ENCODE results near the gene THRA. TPM values are rescaled to one million over a fixed set of nuclear protein-coding genes. Genes with fewer than 3 reads are reported as not detected.

The THRA gene
- total RNA-seq, 1 donor from 2014 or later, result 4.5 TPM

DNA sequence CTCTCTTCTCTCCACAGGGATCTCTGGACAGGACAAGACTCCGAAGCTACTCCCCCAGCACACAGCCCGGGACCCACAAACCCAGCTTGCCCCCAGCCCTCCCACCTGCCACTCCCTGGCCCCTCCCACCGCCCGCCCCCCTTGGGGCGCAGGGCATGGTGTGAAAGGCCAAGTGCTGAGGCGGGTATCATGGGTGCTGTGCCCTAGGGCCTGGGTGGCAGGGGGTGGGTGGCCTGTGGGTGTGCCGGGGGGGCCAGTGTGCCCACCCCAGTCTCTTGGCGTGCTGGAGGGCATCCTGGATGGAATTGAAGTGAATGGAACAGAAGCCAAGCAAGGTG lies 11.4 kb downstream of the THRA start:
- Mint-ChIP-seq H3K27me3 (peaks cover 2% of the 10 kb centered on the region), H3K4me3 (no peak overlapping the region), H3K36me3 (ENCODE audit: low read depth) (no peaks in the 10 kb centered on the region), H3K4me1 (peaks cover 20% of the 10 kb centered on the region), H3K27ac (no peak overlapping the region), H3K9me3 (no peaks in the 10 kb centered on the region)
- intact Hi-C loops (cut with micrococcal nuclease), result no loop called here
- DNase-seq, result no peak

- no peak overlapping the region for H3K27ac Mint-ChIP-seq
These were observed 12.1 kb downstream of the THRA start for GRCh38 chr17:40074871-40075200.

DNA sequence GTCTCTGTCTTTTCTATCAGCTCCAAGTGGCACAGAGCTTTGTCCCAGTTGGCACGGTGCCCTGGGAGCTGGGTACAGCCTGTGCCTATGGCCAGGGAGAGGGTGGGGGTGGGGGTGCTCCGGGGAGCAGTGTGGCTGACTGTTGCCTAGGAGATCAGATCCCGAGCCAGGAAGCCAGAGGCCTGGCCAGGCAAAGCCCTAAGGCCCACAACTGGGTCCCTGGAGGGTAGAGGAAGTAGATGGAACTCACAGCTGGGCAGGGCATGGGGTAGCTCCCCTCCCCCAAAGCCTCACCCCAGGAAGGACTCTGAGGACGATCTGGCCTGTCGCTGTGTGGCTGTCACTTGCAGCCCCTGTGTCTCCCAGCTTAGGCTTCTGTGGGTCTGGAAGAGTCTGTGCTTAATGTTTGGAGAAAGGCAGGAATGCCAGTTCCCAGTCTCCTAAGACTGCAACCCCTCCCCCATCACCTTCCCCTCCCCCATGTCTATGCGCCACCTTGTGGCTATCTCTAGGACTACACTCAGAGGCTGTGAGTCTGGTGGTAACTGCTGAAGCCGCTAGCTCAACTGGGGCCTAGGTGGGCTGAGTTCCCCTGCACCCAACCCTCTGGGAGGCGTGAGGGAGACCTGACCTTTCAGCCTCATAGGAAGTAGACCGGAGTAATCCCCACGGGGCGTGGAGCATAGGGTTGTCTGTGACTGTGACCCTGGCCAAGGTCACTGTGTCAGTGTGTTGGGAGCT lies 12.6 kb downstream of the THRA start:
- Mint-ChIP-seq H3K36me3 (ENCODE audit: low read depth) (no peaks in the 10 kb centered on the region), H3K4me3 (no peak overlapping the region), H3K4me1 (peaks cover 9% of the 10 kb centered on the region), H3K9me3 (no peaks in the 10 kb centered on the region), H3K27ac (no peak overlapping the region), H3K27me3 (no peaks in the 10 kb centered on the region)
- peak; percentile 90 for DNase-seq
- intact Hi-C loops (cut with micrococcal nuclease), result loop anchor here (1.0 kb wide), 1 partner anchor 62 kb away; no protein-coding TSS in a partner anchor

More at GRCh38 chr17:40074871-40075200, 12.1 kb downstream of the THRA start:
- Mint-ChIP-seq H3K27me3 (no peaks in the 10 kb centered on the region), H3K4me3 (no peak overlapping the region), H3K4me1 (peaks cover 14% of the 10 kb centered on the region), H3K9me3 (no peaks in the 10 kb centered on the region), H3K36me3 (ENCODE audit: low read depth) (no peaks in the 10 kb centered on the region)
- intact Hi-C loops (cut with micrococcal nuclease), result loop anchor here (1.0 kb wide), 1 partner anchor 62 kb away; no protein-coding TSS in a partner anchor
- DNase-seq, result no peak

GRCh38 chr17:40075942-40076498 lies 13.3 kb downstream of the THRA start:
- intact Hi-C loops (cut with micrococcal nuclease), result loop anchor here (1.0 kb wide), 1 partner anchor 63 kb away; no protein-coding TSS in a partner anchor
- H3K4me3 Mint-ChIP-seq, result no peak overlapping the region
- peaks cover 9% of the 10 kb centered on the region for H3K4me1 Mint-ChIP-seq
- H3K27me3 Mint-ChIP-seq, result no peaks in the 10 kb centered on the region
- H3K9me3 Mint-ChIP-seq, result no peaks in the 10 kb centered on the region
- H3K27ac Mint-ChIP-seq, result no peak overlapping the region
- DNase-seq, result no peak
- no peaks in the 10 kb centered on the region for H3K36me3 Mint-ChIP-seq (ENCODE audit: low read depth)

DNA sequence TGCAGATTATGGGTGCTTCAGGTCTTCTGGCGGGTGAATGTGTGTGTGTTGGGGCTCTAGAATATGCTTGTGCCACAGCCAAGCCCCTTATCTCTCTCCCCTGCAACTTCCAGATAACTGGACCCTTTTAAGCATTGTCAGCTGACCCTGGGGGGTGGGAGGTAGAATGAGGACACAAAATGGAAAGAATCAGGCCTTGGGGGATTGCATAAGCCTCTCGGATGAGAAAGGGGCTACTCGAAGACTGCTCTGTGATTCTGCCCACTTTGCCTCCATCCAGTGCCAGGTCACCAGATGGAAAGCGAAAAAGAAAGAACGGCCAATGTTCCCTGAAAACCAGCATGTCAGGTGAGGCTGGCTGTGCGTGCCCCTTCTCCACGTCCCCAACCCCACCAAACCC lies 13.8 kb downstream of the THRA start:
- Mint-ChIP-seq H3K9me3 (no peaks in the 10 kb centered on the region), H3K4me3 (no peak overlapping the region), H3K27me3 (no peaks in the 10 kb centered on the region), H3K4me1 (peaks cover 9% of the 10 kb centered on the region), H3K36me3 (ENCODE audit: low read depth) (no peaks in the 10 kb centered on the region), H3K27ac (no peak overlapping the region)
- no peak for DNase-seq
- intact Hi-C loops (cut with micrococcal nuclease), result no loop called here

- Mint-ChIP-seq H3K27me3 (no peaks in the 10 kb centered on the region), H3K4me3 (no peak overlapping the region), H3K36me3 (ENCODE audit: low read depth) (no peaks in the 10 kb centered on the region), H3K9me3 (no peaks in the 10 kb centered on the region), H3K27ac (no peak overlapping the region), H3K4me1 (peaks cover 9% of the 10 kb centered on the region)
- DNase-seq, result no peak
- intact Hi-C loops (cut with micrococcal nuclease), result no loop called here
These were observed 16.8 kb downstream of the THRA start for GRCh38 chr17:40079545-40079944.

- Mint-ChIP-seq H3K27me3 (no peaks in the 10 kb centered on the region), H3K4me1 (peaks cover 3% of the 10 kb centered on the region), H3K36me3 (ENCODE audit: low read depth) (peaks cover 4% of the 10 kb centered on the region), H3K27ac (no peak overlapping the region), H3K4me3 (no peak overlapping the region), H3K9me3 (no peaks in the 10 kb centered on the region)
- intact Hi-C loops (cut with micrococcal nuclease), result no loop called here
- DNase-seq, result no peak
These were observed 21.7 kb downstream of the THRA start for GRCh38 chr17:40084477-40084876.

DNA sequence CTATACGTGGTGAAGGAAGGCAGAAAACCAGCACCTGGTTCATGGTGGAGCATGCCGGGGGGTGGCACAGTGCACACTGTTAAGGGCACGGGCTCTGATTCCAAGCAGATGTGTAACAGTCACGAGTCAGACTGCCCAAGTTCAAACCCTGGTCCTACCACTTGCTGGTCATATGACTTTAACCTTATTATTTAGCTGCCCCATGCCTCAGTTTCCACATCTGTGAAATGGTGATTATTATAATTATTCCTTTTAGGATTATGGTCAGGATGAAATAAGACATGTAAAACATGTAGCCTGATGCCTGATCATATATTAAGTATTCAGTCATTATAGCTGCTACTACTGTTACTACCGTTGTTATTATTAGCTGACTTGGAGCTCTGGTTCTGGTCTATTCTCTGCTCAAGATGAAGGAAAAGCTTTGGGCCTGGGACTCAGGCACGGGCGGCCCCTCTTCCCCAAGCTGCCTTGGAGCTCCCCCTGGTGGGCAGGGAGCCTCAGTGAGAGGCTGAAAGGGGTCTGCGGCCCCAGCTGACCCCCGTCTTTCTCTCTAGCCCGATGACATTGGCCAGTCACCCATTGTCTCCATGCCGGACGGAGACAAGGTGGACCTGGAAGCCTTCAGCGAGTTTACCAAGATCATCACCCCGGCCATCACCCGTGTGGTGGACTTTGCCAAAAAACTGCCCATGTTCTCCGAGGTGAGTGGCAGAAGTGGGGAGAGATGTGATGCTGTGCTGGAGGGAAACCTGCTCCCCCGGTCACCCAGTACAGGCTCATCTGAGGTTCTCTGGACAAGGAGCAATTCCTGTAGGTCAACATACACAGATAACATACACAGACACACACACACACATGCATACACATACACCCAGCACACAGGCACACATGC lies 23.6 kb downstream of the THRA start:
- DNase-seq, result peak; percentile 87
- Mint-ChIP-seq H3K27me3 (no peaks in the 10 kb centered on the region), H3K27ac (no peak overlapping the region), H3K4me3 (no peak overlapping the region), H3K4me1 (peaks cover 4% of the 10 kb centered on the region), H3K9me3 (no peaks in the 10 kb centered on the region), H3K36me3 (ENCODE audit: low read depth) (peaks cover 4% of the 10 kb centered on the region)
- intact Hi-C loops (cut with micrococcal nuclease), result loop anchor here (2.0 kb wide), 2 partner anchors 24 to 74 kb away; partner anchors contain the start of gene THRA

DNA sequence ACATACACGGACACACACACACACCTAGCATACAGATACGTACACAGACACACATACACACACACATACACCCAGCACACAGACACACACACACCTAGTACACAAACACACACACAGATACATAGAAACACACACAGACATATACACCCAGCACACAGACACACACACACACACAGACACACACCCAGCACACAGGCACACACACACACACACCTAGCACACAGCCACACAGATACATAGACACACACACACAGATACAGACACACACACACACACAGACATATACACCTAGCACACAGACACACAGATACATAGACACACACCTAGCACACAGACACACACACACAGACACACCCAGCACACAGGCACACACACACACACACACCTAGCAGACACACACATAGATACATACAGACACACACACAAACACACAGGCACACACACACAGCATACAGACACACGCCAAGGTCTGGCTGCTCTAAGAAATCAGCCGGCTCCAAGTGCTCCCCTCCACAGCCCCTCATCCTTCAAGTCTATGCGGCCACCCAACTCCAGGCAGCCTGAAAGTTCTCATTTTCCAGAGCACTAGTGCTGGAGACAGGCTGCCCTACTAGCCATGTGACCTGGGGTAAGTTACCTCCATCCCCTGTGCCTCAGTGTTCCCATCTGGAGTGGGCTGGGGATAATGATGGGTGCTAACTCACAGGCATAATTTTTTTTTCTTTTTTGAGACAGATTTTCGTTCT lies 24.5 kb downstream of the THRA start:
- intact Hi-C loops (cut with micrococcal nuclease), result loop anchor here (2.0 kb wide), 2 partner anchors 24 to 74 kb away; partner anchors contain the start of gene THRA
- Mint-ChIP-seq H3K9me3 (no peaks in the 10 kb centered on the region), H3K4me1 (peaks cover 4% of the 10 kb centered on the region), H3K36me3 (ENCODE audit: low read depth) (peaks cover 4% of the 10 kb centered on the region), H3K27me3 (no peaks in the 10 kb centered on the region), H3K27ac (no peak overlapping the region), H3K4me3 (no peak overlapping the region)
- DNase-seq, result peak; percentile 55

GRCh38 chr17:40087903-40088718 lies 25.3 kb downstream of the THRA start:
- DNase-seq, result peak; percentile 53
- no peak overlapping the region for H3K4me3 Mint-ChIP-seq
- H3K27ac Mint-ChIP-seq, result no peak overlapping the region
- peaks cover 6% of the 10 kb centered on the region for H3K36me3 Mint-ChIP-seq (ENCODE audit: low read depth)
- H3K9me3 Mint-ChIP-seq, result no peaks in the 10 kb centered on the region
- intact Hi-C loops (cut with micrococcal nuclease), result loop anchor here (2.0 kb wide), 2 partner anchors 25 to 75 kb away; partner anchors contain the start of gene THRA
- no peaks in the 10 kb centered on the region for H3K27me3 Mint-ChIP-seq
- peaks cover 4% of the 10 kb centered on the region for H3K4me1 Mint-ChIP-seq

DNA sequence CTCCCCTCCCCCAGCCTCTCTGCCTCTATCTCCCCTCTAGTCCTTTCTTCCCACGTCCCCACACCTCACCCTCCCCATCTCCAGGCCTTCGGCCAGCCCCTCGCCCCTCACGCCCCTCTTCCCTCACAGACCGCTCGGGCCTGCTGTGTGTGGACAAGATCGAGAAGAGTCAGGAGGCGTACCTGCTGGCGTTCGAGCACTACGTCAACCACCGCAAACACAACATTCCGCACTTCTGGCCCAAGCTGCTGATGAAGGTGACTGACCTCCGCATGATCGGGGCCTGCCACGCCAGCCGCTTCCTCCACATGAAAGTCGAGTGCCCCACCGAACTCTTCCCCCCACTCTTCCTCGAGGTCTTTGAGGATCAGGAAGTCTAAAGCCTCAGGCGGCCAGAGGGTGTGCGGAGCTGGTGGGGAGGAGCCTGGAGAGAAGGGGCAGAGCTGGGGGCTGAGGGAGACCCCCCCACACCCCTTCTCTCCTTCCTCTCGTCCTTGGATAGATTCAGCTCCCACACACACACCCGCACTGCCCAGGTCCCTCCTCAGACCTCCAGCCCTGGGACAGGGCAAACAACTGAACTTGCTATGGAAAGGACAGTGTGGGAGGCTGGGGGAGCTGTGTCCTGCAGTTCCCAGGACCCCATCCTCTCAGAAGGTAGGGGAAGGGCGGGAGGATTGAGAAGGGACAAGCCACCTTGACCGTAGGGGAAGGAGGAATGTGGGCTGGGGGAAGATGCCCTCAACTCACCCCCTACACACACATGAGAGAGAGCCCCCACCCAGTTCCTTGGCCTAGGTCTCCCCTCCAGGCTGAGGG lies 26.5 kb downstream of the THRA start:
- Mint-ChIP-seq H3K27ac (no peak overlapping the region), H3K36me3 (ENCODE audit: low read depth) (peaks cover 15% of the 10 kb centered on the region), H3K9me3 (no peaks in the 10 kb centered on the region), H3K27me3 (no peaks in the 10 kb centered on the region), H3K4me1 (peaks cover 8% of the 10 kb centered on the region), H3K4me3 (no peak overlapping the region)
- no peak for DNase-seq
- intact Hi-C loops (cut with micrococcal nuclease), result no loop called here

Data from activated CD4-positive, alpha-beta T cell treated with anti-CD3 and anti-CD28 coated beads, Interleukin-2, amount 10 ng/mL, durations not matched to agents 24 days and 14 days (primary cell).